OCI-LY7 (cell line): ENCODE measurements around the gene WDFY2. TPM values are rescaled to one million over a fixed set of nuclear protein-coding genes. Genes with fewer than 3 reads are reported as not detected.

Source experiments
- BruUV-seq: library from RNA; stranded (reverse); fragments of 400-500 nt; replicated peaks from 2 replicates; lab custom pipeline; 2021; lab: Mats Ljungman, UMichigan
- CTCF ChIA-PET: fragments of 300-600 bp; sonication (Branson Sonifier 250); formaldehyde crosslinking; loops from one replicate; lab custom pipeline; 2022; ENCODE audit warnings: antibody characterized with exemption; ENCODE audit not compliant: unreplicated experiment; lab: Charles Lee
- POLR2A ChIA-PET: fragments of 300-600 bp; sonication (Branson Sonifier 250); formaldehyde crosslinking; loops from one replicate; lab custom pipeline; 2022; ENCODE audit warnings: antibody characterized with exemption; lab: Charles Lee
- DNase-seq: peaks from one replicate; pipeline ENCODE4 v3.0.0-alpha.2; 2015; ENCODE audit warnings: low spot score
- H2AFZ ChIP-seq: fragments of 200-600 bp; sonication (generic), shearing (Covaris generic); 2 replicates; pipeline ENCODE4 v1.6.1; 2014; ENCODE audit warnings: mild to moderate bottlenecking, antibody characterized with exemption, low read length, moderate library complexity
- H3K27ac ChIP-seq: fragments of 200-600 bp; sonication (generic); 2 replicates; pipeline ENCODE4 v1.5.1; 2014; ENCODE audit warnings: mixed run types, low read depth, mild to moderate bottlenecking, moderate library complexity, low read length, inconsistent platforms; ENCODE audit not compliant: poor library complexity, severe bottlenecking
- H3K36me3 ChIP-seq: fragments of 200-600 bp; sonication (generic); 2 replicates; pipeline ENCODE4 v1.6.1; 2014; ENCODE audit warnings: mild to moderate bottlenecking, antibody characterized with exemption, low read length, moderate library complexity, mixed read lengths; ENCODE audit not compliant: insufficient read depth
- H3K4me1 ChIP-seq: fragments of 200-600 bp; sonication (generic); 2 replicates; pipeline ENCODE4 v1.5.1; 2014; ENCODE audit warnings: mild to moderate bottlenecking, low read length; ENCODE audit not compliant: insufficient read depth, poor library complexity, severe bottlenecking
- H3K4me2 ChIP-seq: fragments of 200-600 bp; sonication (generic); 2 replicates; pipeline ENCODE4 v1.6.1; 2014; ENCODE audit warnings: mild to moderate bottlenecking, low read length
- H3K4me3 ChIP-seq: fragments of 200-600 bp; sonication (generic); 2 replicates; pipeline ENCODE4 v1.5.1; 2014; ENCODE audit warnings: mild to moderate bottlenecking, low read depth, low read length; ENCODE audit not compliant: poor library complexity, severe bottlenecking
- H3K79me2 ChIP-seq: fragments of 200-600 bp; sonication (generic); 2 replicates; pipeline ENCODE4 v1.6.1; 2016; ENCODE audit warnings: low read depth, mild to moderate bottlenecking, low read length, moderate library complexity, mixed read lengths; ENCODE audit not compliant: insufficient read depth
- H3K9me2 ChIP-seq: fragments of 200-600 bp; sonication (generic); 2 replicates; pipeline ENCODE4 v1.6.1; 2016; ENCODE audit warnings: mild to moderate bottlenecking, low read length, mixed read lengths; ENCODE audit not compliant: insufficient read depth
- H3K9me3 ChIP-seq: fragments of 200-600 bp; sonication (generic); 2 replicates; pipeline ENCODE4 v1.6.1; 2014; ENCODE audit warnings: mild to moderate bottlenecking, mixed run types, low read length, mixed read lengths
- H4K20me1 ChIP-seq: fragments of 200-600 bp; sonication (generic); 2 replicates; pipeline ENCODE4 v1.6.1; 2014; ENCODE audit warnings: mild to moderate bottlenecking, antibody characterized with exemption, low read length, moderate library complexity, mixed read lengths; ENCODE audit not compliant: insufficient read depth
- CTCF ChIP-seq: fragments of 200-600 bp; sonication (generic); conservative IDR thresholded peaks from 2 replicates; pipeline ENCODE4 v1.5.1; 2014; ENCODE audit warnings: mild to moderate bottlenecking, antibody characterized with exemption, low read length, moderate library complexity, mixed read lengths
- EZH2phosphoT487 ChIP-seq: fragments of 200-600 bp; sonication (generic); IDR thresholded peaks from 2 replicates; pipeline ENCODE4 v1.6.1; 2018; ENCODE audit warnings: low read depth, borderline replicate concordance, mild to moderate bottlenecking, mixed run types, antibody characterized with exemption, low read length, moderate library complexity, mixed read lengths
- intact Hi-C: fragments of 100-400 bp; cut with micrococcal nuclease; formaldehyde crosslinking; loops from one replicate; pipeline ENCODE4 v1.10.0; 2022; ENCODE audit not compliant: unreplicated experiment
- total RNA-seq, 2 experiments: library from RNA; depleted of rRNA in 1 of 2; stranded (reverse); fragments of >200 nt in 1 of 2; shearing (Covaris generic) in 1 of 2; gene quantifications; 2 replicates each; pipeline ENCODE4 v1.2.3, GENCODE V29; 2014 to 2022

The WDFY2 gene
- total RNA-seq, 2 experiments from 2014 or later: 6.4 to 18.1 TPM

- Histone ChIP-seq H3K4me3 (no peak overlapping the region), H3K4me1 (no peaks in the 10 kb centered on the region), H3K27ac (no peak overlapping the region), H3K79me2 (no peaks in the 10 kb centered on the region), H4K20me1 (no peaks in the 10 kb centered on the region; the same call in 1 of the 2 replicates), H3K9me3 (no peaks in the 10 kb centered on the region), H3K4me2 (no peak overlapping the region), H2AFZ (no peak overlapping the region), H3K9me2 (no peaks in the 10 kb centered on the region), H3K36me3 (no peaks in the 10 kb centered on the region)
- POLR2A ChIA-PET: interaction anchor here (1.7 kb wide), 1 partner anchor 18 kb away, joined by 10 read pairs; no protein-coding TSS in a partner anchor
- CTCF ChIA-PET: no interaction called here
- TF ChIP-seq EZH2phosphoT487 (no peak), CTCF (no peak)
- no peak for DNase-seq
- intact Hi-C loops: no loop called here
- BruUV-seq: no TSS peak
Measured at GRCh38 chr13:51626749-51627148, 42.5 kb downstream of the WDFY2 start.

- POLR2A ChIA-PET: no interaction called here
- BruUV-seq: no TSS peak
- no peak for DNase-seq
- no peak overlapping the region for H3K4me2 ChIP-seq
- no peaks in the 10 kb centered on the region for H3K9me2 ChIP-seq
- intact Hi-C loops: no loop called here
- CTCF ChIA-PET: no interaction called here
- H3K9me3 ChIP-seq: no peaks in the 10 kb centered on the region
- H3K4me3 ChIP-seq: no peak overlapping the region
- no peaks in the 10 kb centered on the region for H3K36me3 ChIP-seq
- H2AFZ ChIP-seq: no peak overlapping the region
- no peaks in the 10 kb centered on the region; the same call in 1 of the 2 replicates for H4K20me1 ChIP-seq
- no peaks in the 10 kb centered on the region for H3K4me1 ChIP-seq
- H3K79me2 ChIP-seq: no peaks in the 10 kb centered on the region
- no peak overlapping the region for H3K27ac ChIP-seq
- no peak for TF ChIP-seq EZH2phosphoT487
- TF ChIP-seq CTCF: no peak
Measured at GRCh38 chr13:51628059-51628852, 44.0 kb downstream of the WDFY2 start.
